ENCODE results near the gene FARP1.

GRCh38 chr13:98419786-98420553 is 277.1 kb downstream of the FARP1 start:
- TF ChIP-seq REST (IDR thresholded peaks at IDR 0.05; ENCODE audit: insufficient read depth in 1 of 2, low read depth in 2 of 2, low read length in 2 of 2) (no peak), POLR2AphosphoS5 (IDR thresholded peaks at IDR 0.05; ENCODE audit: low read depth, low read length) (no peak), SIN3A (IDR thresholded peaks at IDR 0.05; ENCODE audit: borderline replicate concordance, insufficient read depth, low read length) (no peak), TAF1 (IDR thresholded peaks at IDR 0.05; ENCODE audit: borderline replicate concordance, insufficient read depth, low read length) (no peak)

All from PFSK-1 (cell line).